Hematopoietic multipotent progenitor cell treated with erythropoietin and hydrocortisone succinate and interleukin-3 and kit ligand, for 4 days (in vitro differentiated cells): ENCODE data around the gene NYAP2.

ENCODE experiments used
- DNase-seq: peaks from one replicate; pipeline ENCODE4 v3.0.0-alpha.2; 2015

NYAP2 gene

DNA sequence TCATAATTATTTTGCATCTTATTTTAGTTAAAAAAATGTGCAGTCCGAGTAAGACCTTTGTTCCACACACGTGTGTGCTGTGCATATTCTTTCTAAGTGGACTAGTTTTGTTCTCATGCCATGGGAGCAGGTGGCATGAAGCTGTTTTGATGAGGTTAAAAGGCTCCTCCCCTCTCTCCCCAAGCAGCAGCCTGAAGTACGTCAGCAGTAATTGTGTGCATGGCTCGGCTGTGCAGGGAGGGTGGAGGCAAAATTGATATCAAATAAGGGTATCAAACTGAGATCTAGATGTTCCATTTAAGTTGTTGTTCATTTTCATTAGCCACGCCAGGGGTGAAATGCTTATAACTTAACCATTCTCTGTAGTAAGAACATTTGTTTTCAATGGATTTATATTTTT lies at the start of gene NYAP2:
TSS of gene NYAP2 (plus strand) at position 207 of the 400 bp plus-strand sequence. CDS start 9,171 bp downstream, outside the sequence.
- no peak for DNase-seq

DNA sequence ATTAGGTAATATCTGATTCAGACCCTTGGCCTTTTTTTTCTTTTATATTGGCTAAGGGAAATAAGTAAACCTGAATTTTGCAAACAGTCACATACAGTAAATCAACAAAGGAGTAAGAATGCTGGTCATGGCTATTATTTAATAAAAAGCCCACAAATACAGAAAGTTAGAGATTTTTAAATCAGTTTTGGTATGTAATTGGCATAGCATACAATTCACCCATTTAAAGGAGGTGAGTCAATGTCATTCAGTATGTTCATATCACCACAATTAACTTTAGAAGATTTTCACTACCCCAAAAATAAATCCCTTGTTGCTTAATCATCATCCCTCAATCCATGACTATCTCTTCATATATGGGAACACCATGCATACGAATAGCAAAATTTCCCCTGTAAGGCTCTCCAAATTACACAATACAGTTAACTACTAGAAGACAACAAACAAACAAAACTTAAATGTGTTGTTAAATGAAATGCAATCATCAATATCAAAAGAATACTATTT lies 45.9 kb upstream of the NYAP2 start:
- no peak for DNase-seq

DNA sequence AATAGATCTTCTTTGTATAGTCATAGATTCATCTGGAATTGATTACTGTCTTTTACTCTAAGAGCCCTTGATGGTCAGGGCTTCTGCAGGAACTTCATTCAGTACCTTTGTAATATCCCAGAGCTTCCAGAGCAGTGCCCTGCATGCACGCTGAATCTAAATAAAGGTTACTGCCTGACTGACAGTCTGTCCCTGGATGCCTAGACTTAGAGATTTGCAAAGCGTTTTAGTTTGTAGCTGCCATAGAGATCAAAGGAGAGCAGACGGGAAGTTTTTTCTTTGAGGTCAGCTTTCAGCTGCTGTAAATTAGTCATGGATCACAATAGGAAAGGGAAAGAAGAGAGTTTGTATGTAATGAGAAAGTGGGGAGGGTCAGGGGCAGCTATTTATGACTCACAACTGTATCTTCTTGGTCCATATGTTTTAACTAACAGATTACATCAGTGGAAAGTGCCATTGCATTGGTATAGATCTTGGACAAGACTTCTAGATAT lies 45.2 kb upstream of the NYAP2 start:
- DNase-seq = no peak

DNA sequence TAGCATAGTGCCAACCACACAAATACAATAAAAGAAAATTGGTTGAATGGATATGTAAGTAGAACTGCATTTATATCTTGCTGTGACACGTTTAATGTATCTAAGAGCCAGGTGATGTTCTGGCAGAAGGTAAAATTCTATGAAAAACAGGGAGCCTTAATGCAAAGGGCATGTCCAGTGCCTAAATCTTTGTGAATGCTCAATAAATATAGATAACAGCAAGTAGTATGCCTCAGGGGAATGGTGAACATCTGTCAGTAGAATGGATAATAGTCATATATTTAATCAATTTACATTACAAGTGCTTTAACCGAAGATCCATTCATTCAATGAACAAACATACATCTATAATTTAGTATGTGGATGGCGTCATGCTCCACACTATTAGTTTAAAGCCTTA lies 43.7 kb upstream of the NYAP2 start:
- DNase-seq = no peak

DNA sequence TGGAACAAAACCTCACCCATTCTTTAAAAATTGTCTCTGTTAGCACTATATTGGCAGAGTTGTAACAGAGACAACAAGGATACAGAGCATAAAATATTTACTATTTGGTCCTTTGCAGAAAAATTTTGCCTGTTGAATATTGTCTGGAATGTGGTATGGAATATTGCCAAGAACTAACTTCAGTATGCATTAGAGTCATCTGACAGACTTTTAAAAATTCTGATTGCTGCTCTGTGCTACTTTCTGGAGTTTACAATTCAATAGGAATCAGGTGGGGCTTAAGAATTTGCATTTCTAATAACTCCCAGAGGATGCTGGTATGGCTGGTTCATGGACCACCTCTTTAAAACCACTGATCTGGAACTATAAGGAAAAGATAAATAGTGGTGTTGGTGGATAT lies 32.8 kb upstream of the NYAP2 start:
- DNase-seq = no peak

DNA sequence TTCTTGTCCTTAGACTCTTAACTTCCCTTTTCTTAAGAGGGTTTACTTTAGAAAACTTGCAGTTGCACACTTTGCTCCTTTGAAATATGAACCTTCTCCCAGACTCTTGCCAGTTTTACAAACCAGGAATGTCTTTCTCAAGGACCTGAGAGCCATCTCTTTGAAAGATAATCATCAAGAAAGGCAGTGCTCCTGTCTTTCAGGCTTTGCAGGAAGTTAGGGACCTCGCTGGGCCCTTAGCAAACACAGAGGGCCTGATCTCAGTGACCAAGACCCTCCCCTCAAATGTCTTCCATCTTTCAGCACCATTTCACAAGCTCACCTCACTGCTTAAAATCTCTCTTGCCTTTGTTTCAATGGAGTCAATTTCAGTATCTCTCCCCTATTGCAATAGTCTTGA lies 32.0 kb upstream of the NYAP2 start:
- DNase-seq = no peak

DNA sequence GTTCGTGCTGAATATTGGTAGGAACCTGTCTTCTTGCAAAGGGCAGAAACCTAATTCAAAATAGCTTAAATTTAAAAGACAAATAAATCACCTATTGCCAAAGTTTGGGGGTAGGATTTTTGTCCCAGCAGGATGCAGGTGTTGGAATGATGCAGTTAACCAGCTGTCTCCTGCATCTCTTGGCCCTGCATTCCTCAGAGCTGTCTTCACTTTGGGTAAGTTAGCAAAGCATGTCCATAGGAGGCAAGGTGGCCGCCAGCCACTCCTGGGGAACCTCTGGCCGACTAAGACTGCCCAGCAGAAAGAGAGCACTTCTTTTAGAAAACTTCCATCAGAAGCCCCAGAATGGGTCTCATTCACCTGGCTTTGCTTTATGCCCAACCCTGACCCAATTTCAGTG lies 20.5 kb upstream of the NYAP2 start:
- no peak for DNase-seq

DNA sequence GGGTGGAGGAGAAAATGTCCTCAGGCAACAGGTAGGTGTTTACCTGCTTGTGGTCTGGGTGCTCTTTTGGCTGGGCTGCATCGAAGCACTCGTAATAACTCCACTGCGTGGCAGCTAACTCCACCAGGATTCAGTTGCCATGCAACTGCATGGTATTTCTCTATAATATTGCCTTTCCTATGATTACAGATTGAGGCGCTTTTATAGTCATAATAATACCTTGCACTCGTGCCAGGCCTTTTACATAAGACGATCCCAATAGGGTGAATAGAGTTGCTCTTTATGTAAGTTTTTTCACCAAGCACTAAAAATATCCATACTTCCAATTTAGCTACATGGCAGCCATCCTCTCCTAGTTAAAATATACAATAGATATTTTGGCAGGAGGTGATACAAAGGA lies 19.7 kb upstream of the NYAP2 start:
- no peak for DNase-seq

DNA sequence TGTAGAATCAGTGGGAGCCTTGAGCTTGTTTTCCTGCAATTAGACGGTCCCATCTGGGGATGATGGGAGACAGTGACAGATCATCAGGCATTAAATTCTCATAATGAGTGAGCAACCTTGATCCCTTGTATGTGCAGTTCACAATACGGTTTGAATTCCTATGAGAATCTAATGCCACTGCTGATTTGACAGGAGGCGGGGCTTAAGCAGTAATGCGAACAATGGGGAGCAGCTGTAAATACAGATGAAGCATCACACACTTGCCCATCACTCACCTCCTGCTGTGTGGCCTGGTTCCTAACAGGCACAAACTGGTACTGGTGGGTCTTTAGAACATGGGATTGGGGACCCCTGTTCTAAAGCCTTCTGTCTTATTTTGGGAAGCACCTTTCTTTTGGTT lies 17.9 kb upstream of the NYAP2 start:
- no peak for DNase-seq

DNA sequence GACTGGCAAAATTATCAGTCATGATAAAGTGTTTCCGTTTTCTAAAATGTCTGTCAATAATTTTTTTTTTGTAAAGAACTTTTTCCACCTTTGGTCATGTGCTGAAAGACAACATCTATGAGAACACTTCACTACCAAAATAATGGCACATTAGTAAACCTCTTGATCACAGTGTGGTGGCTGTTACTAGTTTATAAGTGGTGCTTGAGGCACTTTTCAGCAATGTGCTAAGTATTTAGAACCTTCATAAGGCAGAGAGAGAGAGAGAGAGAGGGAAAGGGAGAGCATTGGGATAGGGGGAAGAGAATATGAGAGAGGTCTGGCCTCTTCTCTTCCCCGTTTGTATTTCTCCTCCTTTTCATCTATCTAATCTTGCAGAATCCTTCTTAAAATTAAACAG lies 1.1 kb upstream of the NYAP2 start:
- no peak for DNase-seq

DNA sequence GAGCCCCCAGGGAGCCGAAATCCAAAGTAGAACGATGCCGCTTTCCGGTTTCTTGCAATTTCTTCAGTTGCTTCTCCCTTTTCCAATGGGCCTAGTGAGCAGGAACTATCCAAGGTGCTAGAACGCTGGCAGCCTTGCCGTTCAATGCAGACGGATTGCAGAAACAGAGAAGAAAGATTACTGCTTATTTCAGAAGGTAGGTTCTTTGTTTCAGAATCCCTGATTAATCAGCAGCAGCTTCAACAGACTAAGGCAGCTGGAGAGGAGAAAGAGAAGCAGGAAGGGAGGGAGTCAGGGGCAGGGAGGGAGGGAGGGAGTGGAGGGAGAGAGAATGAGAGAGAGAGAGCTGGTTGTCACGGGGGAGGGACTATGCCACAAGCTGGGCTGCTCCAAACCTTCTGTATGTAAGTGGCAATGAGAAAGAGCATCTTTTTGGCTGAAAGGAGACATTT lies 576 bp downstream of the NYAP2 start:
- DNase-seq = peak; percentile 54

DNA sequence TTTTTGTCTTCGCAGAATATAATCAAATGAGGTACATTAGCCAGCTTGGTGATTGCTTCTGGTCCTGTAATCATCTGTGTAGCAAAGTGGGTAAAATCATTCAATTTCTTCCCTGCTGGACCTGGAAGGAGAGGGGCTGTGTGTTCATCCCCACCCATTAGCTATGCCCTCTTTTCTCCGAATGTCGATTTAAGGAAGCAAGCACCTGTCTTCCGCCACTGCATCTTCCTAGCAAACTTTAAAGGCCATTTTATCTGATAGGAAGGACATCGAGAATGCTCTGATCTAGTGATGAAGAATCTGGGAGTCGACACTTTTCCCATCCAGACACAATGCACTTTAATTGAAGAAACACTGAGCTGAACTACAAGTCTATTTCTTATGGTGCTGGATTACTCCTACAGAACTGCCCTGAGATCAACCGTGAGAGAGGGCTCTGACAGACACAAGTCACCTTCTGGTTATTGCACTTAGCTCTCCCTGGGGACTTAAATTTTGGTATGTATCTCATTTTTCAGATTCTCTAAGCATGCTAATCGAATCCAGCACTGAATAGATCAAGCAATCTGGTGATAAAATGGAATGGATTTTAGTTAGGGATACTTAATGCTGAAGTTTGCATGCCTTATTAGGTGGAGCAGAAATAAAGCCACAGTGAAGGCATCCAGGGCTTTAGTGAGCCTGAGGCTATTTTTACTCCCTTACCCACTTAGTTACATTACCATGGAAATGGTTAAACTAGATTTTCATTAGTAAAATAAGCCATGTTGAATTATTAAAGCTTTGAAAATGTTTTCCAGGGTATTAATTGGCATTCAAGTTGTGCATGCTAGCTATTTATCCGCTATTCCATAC lies 1.3 kb downstream of the NYAP2 start:
- no peak for DNase-seq

DNA sequence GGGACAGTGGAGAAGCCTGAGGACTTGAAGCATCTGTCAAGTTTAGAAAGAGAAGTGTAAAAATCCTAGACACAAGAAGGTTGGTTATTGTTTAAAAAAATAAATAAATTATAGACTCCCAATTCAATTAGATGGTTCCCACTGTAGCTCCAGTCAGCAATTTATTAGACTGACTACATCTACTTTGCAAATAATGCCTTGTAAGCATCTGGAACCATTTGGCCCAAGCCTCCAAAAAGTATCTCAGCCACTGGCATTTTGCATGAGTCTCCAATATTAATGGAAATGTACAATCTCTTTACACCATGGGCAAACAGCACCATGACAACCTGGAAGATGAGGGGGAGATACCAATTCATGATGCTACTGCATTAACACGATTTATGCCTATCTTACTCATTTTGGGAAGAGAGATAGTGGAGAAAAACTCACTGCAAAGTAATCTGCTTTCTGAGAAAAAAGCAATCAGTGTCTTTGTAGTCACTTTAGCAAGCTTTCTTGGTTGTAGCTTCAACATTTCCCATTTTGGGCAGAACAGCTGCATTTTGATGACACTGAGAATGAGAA lies 2.8 kb downstream of the NYAP2 start:
- DNase-seq = no peak

DNA sequence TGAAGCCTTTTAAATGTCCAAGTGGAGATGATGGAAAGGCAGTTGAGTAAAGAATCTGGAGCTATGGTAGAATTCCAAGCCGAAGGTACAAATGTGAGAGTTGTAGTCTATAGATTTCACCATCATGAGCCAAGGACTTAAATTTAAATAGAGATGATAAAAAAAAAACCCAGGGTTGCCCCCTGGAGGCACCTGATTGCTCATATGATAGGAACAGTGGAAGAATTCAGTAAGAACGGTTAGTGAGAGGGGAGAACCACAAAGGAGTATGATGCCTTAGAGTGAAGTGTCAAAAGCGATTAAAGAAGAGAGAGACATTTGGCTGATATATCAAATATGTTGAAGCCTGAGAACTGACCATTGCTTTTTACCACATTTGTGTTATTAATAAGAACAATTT lies 11.9 kb downstream of the NYAP2 start:
- peak; percentile 5 for DNase-seq

DNA sequence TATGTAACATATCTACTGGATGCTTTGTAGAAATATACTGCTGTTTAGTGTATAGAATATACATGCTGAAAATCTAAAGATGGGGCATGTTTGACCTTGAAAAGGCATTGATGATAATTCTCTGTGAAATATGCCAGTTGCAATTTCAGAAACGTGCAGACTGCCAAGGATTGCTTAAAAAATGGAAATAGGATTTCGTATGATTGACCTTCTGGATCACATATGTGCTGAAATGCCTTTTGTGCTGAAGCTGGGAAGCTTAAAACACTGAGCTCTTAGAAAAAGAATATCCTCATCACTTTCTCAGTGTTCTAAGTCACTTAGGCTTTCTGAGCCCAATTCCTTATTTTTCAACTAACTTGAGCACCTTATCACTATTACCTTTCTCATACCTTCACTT lies 14.3 kb downstream of the NYAP2 start:
- DNase-seq = no peak

DNA sequence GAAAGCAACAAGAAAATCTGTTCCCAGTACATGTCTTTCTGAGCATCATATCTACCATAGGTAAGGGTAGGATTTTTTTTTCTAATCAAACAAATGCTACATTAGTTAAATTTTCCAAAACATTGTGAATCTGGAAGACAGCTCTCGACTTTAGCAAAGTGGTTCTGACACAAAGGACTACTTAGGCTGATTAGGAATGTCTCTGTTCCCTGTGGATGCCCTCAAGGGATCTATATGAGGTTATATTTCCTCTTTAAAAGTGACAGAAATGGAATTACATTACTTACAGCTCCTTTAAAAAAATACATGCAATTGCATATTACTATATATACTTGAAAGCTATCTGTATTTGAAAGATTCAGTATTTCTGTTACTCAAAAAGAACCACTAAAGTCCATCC lies 15.4 kb downstream of the NYAP2 start:
- DNase-seq = no peak

DNA sequence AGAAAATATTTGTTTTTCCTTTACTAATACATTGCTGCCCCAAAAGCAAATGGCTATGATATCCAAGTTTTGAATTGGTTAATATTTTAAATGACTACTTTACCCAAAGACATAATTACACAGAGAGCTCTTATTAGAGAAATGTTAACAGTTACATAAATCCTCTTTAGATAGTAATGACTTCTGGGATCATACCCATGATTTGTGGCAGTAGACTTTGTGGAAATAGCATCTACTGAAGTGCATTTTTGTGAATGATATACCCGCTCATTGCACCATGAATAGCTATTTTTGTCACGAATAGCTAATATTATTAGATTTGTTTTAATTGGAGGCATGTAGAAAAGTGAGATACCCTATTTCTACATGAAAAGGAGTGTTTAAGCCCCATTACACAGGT lies 15.8 kb downstream of the NYAP2 start:
- no peak for DNase-seq

DNA sequence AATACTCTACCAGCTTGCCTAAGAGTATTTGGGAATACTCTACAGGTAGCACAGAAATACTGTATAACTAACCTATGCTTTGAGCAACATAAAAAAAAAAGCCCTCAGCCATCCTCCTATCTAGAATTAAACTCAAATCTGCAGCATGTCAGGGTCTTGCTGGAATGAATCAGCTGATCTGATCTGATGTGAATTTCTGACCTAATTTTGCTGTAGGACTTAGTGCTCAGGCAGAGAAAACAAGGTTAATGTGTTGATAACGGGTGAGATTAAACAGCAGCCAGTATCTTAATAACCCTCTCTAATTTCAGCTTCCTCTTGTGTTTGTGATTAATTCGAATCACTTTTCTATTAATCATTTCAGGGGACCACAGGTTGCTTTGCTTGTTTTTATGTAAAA lies 16.3 kb downstream of the NYAP2 start:
- no peak for DNase-seq

DNA sequence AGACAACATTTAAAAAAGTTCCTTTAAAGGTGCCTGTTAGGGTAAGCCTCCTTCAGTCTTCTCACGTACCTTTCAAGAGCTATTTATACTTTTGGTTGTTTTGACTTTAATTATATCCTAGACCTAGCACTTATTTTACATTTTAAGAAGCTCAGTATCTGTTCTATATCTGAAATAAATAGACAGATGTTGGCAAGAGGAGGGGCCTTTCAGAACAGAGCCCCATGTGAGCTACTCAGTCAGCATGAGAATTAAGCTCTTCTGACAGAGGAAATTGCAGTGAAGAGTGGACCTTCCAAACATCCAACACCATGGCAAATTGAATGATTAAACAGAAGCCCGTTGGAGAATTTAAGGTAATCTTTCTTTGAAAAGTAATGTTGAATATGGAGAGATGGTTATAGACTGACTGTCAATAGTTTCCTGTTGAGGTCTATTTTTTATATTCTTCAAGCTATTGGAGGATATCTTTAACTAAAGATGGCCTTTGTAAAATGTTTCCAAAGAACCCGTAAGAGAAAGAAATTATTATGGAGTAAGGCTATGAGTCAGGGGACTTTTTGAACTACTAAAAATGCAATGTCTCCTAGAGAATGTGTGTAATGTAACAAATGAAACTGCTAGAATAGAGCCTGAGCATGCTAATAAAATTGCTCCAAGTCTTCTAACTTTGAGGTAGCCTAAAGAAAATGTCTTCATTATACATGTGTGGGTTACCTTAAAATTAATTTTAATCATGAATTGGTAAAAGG lies 17.3 kb downstream of the NYAP2 start:
- DNase-seq = no peak

DNA sequence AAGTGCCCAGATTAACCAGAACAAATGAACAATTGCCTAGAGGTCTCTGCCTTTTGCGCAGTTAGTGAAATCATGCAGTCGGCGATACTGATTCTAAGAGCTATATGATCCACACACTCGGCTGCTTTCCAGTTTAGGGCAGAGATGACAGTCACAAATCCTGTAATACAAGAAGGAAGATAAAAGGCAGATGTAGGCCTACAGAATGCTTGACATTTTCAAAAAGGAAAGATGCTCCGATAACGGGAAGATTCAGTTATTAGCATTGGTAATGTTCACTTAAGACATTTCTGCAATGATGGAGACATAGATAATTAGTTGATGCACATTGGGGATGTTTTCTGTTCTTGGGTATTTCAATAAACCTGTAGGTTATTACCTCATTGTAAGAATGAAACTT lies 19.5 kb downstream of the NYAP2 start:
- DNase-seq = no peak

DNA sequence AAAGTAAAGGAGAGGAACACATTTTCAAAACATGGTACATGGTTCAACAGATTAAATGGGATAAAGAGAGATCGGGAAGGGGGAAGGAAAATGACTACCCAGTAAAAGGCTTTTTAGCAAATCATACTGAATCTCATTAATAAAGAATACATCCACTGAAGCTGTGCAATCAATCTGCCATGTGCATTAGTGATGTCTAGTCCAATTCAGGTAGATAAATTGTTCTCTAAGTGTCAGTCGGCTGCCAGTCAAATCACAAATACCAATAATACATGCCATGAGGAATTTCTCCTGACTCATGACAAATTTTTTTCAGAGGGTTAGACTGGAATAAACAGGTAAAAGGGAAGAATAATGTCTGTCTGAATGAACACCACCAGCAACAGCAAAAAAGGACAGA lies 22.6 kb downstream of the NYAP2 start:
- DNase-seq = no peak

DNA sequence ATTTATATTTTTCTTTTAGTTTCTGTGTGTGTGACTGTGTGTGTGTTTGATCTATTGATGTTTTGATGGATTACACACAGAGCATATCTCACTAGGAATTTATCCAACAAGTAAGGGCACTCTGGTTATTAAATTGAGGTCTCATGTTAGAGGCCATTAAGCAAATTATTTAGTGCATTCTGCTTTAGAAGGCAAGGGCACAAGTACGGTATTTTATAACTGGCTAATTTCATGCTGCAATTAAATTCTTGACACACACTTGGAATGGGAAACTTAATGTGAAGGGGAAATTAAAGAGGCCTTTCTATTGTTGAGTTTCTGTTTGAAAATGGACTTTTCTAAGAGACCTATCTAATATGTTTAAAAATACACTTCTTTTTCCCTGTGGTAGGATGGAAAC lies 25.8 kb downstream of the NYAP2 start:
- no peak for DNase-seq

DNA sequence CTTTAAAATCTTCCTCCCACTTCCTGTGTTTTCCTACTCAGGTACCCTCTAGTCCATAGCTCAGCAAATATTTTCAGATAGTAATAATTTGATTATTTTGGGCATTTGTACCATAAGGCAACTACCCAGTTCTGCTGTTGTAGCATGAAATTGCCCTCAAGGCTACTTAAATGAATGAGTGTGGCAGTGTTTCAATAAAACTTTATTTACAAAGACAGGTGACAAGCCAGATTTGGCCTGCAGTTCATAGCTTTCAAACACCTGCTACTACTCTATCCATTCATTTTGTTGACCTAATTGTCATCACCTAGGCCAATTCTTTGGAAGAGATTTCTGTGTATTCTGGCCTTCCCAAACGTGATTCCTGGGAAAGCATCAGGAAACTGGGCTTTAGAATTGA lies 28.9 kb downstream of the NYAP2 start:
- no peak for DNase-seq

DNA sequence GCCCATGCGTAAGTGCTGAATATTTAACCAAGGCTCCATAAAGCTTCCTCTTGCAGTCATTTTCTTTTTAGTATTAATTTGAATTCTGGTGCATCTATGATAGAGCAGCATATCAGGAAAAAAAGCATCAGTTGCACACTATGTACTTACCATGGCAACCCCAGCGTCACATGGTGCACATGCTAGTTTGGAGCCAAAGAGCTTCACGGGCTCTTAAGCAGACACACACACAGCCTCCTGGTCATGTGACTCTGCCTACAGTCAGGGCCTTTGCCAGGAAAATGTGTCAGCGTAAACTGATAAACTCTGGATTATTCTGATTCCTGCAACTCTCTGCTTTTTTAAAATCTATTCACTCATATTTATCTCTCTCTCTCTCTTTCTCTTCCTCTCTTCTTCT lies 30.2 kb downstream of the NYAP2 start:
- DNase-seq = no peak
